ENCODE results near the gene EPM2A.
A peak's percentile ranks its signal among the peaks of the same experiment; 100 is the strongest.

Gene EPM2A

GRCh38 chr6:145668844-145669243 is 66.5 kb downstream of the EPM2A start:
- no peak for DNase-seq

GRCh38 chr6:145660676-145661075 is 74.6 kb downstream of the EPM2A start:
- DNase-seq = no peak

GRCh38 chr6:145656128-145656527 is 79.2 kb downstream of the EPM2A start:
- DNase-seq = no peak

GRCh38 chr6:145652572-145652971 is 82.7 kb downstream of the EPM2A start:
- no peak for DNase-seq

GRCh38 chr6:145651988-145652387 is 83.3 kb downstream of the EPM2A start:
- DNase-seq = no peak

GRCh38 chr6:145648149-145648548 is 87.2 kb downstream of the EPM2A start:
- DNase-seq = no peak

- no peak for DNase-seq
These were observed 87.7 kb downstream of the EPM2A start for GRCh38 chr6:145647602-145648001.

GRCh38 chr6:145643760-145644159 is 91.6 kb downstream of the EPM2A start:
- DNase-seq = no peak

- peak; percentile 90 for DNase-seq
These were observed 101.2 kb downstream of the EPM2A start for GRCh38 chr6:145633981-145634627.

- no peak for DNase-seq
These were observed 102.3 kb downstream of the EPM2A start for GRCh38 chr6:145632971-145633370.

GRCh38 chr6:145631374-145631773 is 103.9 kb downstream of the EPM2A start:
- no peak for DNase-seq

GRCh38 chr6:145630598-145630997 is 104.7 kb downstream of the EPM2A start:
- no peak for DNase-seq

- DNase-seq = no peak
These were observed 105.8 kb downstream of the EPM2A start for GRCh38 chr6:145629478-145629877.

GRCh38 chr6:145627451-145627850 is 107.9 kb downstream of the EPM2A start:
- DNase-seq = no peak

GRCh38 chr6:145626857-145627256 is 108.5 kb downstream of the EPM2A start:
- no peak for DNase-seq

- no peak for DNase-seq
These were observed 112.1 kb downstream of the EPM2A start for GRCh38 chr6:145623231-145623630.

- no peak for DNase-seq
These were observed 113.5 kb downstream of the EPM2A start for GRCh38 chr6:145621776-145622175.

- DNase-seq = no peak
These were observed 115.2 kb downstream of the EPM2A start for GRCh38 chr6:145620088-145620487.

- DNase-seq = no peak
These were observed 125.8 kb downstream of the EPM2A start for GRCh38 chr6:145609521-145609920.

- DNase-seq = no peak
These were observed 126.5 kb downstream of the EPM2A start for GRCh38 chr6:145608850-145609249.

GRCh38 chr6:145603991-145604390 is 131.3 kb downstream of the EPM2A start:
- no peak for DNase-seq

GRCh38 chr6:145603424-145603833 is 131.9 kb downstream of the EPM2A start:
- no peak for DNase-seq

GRCh38 chr6:145602726-145603326 is 132.5 kb downstream of the EPM2A start:
- peak; percentile 19 for DNase-seq

- DNase-seq = no peak
These were observed 133.9 kb downstream of the EPM2A start for GRCh38 chr6:145601397-145601796.

- DNase-seq = no peak
These were observed 135.0 kb downstream of the EPM2A start for GRCh38 chr6:145600299-145600698.

Measured in femur (tissue), 1 donor.